Smooth muscle cell of the brain vasculature (primary cell): ENCODE results near the gene INO80E.
"Not testable (repeated sequence)": the region's sequence is repeated elsewhere in the genome, so short reads cannot be mapped to it uniquely, and the experiment has no call there.

ENCODE experiments used
- DNase-seq: peaks from one replicate; pipeline ENCODE4 v3.0.0-alpha.2; 2012; ENCODE audit warnings: low read depth, low spot score

The INO80E gene, protein sequence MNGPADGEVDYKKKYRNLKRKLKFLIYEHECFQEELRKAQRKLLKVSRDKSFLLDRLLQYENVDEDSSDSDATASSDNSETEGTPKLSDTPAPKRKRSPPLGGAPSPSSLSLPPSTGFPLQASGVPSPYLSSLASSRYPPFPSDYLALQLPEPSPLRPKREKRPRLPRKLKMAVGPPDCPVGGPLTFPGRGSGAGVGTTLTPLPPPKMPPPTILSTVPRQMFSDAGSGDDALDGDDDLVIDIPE

GRCh38 chr16:29995911-29996765 is at the start of gene INO80E:
INO80E (plus strand) TSS chr16:29996241; CDS start chr16:29996311, 70 bp downstream.
- DNase-seq: peak; percentile 77

GRCh38 chr16:29947897-29948296 is 48.1 kb upstream of the INO80E start:
- DNase-seq: no peak

DNA sequence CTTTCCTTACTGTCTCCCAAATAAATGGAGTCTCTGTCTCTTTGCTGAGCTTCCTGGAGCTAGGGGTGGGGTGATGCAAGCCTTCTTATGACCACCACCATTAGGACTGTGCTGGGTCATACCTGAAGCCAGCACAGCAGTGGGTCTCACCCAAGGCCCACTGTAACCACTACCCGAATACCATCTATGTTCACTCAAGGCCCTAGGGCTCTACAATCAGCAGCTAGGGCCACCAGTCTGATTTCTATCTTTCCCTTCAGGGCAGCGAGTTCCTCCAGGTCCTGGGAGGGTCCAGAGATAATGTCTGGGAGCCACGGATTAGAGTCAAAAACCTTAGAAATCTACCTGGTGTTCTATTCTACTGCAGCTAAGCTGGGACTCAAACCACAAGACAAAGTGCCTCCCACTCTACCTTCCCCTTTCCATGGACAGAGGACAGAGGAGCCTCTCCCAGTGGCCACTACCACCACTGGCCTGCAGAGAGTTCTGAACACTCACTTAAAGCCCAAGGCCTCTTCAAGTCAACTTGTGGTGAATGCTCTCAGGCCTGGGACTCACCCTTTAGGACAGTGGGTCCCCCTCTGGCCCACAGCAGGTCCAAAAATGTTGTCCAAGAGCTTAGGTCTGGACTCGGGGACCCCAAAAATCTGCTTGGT is 45.1 kb upstream of the INO80E start:
- no peak for DNase-seq

GRCh38 chr16:29951625-29952365 is 44.2 kb upstream of the INO80E start:
- no peak for DNase-seq

DNA sequence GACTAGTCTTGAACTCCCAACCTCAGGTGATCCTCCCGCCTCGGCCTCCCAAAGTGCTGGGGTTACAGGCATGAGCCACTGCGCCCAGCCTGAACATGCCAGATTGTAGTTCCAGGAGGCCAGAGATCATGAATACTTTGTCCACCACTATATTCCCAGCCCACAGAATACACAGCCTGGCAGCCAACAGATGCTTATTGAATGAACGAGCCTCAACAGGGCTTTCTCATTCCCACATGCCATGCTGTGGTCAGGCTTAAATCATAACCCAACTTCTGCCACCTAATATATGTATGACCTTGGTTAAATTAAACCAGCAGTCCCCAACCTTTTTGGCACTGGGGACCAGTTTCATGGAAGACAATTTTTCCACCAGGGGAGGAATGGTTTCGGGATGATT is 37.3 kb upstream of the INO80E start:
- DNase-seq: no peak

DNA sequence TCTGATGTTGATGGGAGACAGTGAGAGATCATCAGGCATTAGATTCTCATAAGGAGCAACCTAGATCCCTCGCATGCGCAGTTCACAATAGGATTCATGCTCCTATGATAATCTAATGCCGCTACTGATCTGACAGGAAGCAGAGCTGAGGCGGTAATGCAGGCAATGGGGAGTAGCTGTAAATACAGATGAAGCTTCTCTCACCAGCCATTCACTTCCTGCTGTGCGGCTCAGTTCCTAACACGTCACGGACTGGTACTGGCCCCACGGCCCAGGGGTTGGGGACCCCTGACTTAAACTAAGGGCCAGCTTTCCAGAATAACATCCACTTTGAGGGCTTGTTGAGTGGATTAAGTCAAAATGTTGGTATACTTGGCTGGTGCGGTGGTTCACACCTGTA is 36.7 kb upstream of the INO80E start:
- no peak for DNase-seq

GRCh38 chr16:29959821-29960220 is 36.2 kb upstream of the INO80E start:
- DNase-seq: not testable (repeated sequence)

DNA sequence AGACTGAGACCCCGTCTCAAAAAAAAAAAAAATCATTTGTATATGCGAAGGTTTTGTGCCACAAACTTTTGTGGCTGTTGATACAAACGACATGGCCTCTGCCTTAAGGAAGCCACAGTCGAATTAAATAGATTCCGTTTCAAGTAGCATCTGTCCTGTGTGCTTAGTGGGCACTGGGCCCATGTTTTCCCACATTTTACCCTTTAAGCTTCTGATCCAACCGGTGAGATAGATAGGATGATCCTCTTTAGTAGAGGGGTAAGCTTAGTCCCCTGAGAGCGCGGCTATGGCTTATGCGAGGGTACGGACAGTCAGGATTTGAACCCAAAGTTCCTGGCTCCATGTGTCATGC is 34.9 kb upstream of the INO80E start:
- no peak for DNase-seq

DNA sequence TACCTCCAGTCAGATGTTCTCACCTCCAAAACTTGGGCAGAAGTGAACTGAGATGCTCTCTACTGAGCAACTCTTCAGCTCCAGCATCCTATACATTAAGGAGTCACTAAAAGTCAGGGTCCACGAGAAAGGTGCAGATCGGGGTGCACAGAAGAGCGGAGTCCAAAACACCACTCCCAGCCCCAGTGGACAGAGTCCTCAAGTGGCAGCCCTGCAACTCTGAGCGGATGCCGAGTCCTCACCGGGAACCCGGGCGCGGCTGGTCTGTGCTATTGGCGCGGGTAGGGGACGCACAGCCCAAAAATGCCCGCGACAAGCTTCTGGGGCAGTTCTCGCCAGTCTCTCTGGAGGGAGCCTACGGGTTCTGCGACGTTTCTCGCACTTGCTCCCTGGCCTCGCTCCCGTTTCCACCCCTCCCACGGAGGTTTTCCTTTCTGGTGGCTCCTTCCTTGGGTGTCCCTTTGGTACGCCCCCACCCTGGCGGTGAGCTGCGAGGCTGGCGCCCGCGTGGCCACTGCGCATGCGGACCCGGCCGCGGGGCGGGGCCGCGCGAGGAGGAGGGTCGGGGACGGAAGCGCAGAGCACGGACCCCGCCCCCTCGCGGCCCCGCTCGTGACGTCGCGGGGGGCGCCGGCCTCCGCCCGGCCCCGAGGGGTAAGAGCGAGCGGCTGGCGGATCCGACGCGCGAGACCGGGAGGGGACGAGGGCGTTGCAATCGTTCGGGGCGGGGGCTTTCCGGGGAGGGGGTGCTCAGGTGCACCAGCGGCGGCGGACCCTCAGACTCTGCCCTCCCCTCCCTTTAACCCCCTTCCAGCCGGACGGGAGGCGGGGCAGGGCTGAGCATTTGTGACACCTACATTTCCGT is 34.3 kb upstream of the INO80E start, which contains the start of gene TMEM219:
Gene TMEM219 (plus strand): TSS at position 601 of the 865 bp plus-strand sequence. CDS start 1,065 bp downstream, outside the sequence.
- peak; percentile 66 for DNase-seq

DNA sequence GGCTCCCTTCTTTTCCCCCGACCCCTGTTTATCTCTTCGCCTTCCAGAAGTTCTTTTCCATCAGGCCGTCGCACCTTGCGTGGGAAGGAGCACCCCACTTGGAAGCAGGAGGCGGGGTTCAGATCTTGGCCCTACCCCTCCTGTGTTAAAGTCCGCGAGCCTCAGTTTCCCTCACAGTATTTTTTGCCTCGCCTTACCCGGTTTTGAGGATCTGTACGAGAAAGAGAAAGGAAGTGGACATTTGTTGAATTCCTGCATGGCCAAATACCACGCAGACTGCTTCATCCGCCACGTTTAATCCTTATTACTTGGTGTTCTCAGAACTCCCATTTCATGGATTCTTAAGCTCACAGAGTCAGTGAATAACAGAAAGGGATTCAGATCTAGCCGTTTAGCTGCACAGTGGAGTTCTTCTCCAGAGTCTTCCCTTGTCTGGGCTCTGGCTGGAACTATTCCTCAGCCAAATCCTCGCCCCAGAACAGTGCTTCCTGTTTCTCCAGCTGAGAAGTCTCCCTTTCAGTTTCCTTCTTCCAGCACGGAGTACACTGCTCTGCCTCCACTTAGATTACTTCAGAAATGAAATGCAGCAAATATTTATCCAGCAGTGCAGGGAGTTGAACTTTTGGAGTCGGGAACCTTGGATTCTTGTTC is 33.6 kb upstream of the INO80E start:
- DNase-seq: no peak

- DNase-seq: no peak
Observed at GRCh38 chr16:29963021-29963743, 32.9 kb upstream of the INO80E start.

- no peak for DNase-seq
Observed at GRCh38 chr16:29968205-29968604, 27.8 kb upstream of the INO80E start.

DNA sequence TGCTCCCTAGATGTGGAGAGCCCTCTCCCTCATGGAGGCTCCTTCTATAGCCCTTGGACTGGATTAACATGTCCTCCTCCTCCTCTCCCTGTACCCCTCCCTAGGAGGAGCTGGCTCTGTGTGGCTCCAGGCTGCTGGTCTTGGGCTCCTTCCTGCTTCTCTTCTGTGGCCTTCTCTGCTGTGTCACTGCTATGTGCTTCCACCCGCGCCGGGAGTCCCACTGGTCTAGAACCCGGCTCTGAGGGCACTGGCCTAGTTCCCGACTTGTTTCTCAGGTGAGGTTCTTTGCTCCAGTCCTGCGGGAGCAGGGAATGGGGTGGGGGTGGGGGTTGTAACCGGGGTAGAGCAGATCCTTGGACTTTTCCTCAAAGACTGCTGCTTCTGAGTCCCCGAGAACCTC is 24.7 kb upstream of the INO80E start:
- no peak for DNase-seq

DNA sequence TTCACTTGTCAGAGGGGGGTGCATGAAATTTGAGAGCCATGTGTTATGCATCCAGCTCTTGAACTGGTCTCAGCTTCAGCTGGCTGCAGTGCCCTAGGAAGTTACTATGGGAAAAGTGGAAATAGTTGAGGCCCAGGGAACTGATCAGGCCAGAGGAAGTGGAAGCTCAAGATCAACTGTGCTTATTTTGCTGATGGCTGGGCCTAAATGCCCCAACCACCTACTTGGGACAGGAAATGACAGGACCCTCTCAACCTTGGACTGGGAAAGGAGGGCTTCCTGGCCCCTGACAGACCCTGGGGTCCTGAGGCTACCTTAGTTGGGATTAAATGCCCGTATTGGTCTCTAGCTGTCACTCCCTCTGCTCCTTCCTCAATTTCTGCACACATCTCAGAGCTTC is 23.5 kb upstream of the INO80E start:
- DNase-seq: no peak

DNA sequence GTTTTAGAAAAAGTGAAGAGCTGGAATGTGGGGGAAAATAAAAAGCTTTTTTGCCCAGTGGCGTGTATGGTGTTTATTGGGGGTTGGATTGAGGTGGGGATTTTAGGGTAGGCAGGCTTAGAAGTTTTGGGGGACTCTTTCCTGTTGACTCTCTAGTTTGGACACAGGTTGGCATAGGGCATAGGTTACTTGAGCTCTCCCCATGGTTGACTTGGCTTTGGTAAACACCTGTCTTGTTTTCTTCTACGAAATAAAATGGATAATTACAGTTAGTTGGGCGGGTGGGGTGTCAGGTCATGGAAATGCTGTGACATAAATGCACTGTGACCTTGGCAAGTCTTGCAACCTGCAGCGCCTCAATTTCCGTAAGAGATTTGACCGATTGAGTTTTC is 23.1 kb upstream of the INO80E start:
- no peak for DNase-seq

GRCh38 chr16:29973384-29974246 is 22.4 kb upstream of the INO80E start, which contains the start of gene TAOK2:
TAOK2 (plus strand) TSS chr16:29973868; CDS start chr16:29977773, 3,905 bp downstream.
- DNase-seq: peak; percentile 100

DNA sequence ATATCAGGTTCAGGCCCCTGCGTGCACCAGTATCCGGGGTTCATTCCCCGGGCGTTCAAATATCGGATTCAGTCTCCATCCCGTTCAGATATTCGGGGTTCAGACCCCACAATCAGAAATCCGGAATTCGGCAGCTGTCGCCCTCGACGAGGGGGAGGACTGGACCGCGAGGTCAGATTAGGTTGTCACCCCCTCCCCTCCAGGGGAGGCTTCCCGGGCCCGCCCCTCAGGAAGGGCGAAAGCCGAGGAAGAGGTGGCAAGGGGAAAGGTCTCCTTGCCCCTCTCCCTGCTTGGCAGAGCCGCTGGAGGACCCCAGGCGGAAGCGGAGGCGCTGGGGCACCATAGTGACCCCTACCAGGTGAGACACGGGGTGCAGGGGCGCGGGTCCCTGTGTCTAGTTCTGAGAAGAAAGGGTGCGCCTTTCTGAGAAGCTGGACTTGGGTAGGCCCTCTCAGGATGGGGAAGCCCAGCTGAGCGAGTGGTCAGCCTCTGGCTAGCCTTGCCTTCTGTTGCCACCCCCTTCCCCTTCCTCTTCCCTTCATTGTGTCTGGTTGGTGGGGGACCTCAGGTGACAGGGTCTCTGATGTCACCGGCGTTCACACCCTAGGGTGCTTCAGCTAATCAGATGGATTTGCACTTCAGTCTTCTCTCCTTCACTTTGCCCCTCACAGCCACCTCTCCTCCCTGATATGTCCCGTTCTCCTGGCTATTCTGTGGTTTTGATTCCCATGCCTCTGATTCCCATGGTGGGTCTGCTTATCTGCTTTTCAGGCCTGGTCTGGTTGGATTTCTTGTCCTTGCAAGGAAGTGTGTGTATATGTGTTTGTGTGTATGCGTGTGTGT is 21.5 kb upstream of the INO80E start:
- DNase-seq: no peak

DNA sequence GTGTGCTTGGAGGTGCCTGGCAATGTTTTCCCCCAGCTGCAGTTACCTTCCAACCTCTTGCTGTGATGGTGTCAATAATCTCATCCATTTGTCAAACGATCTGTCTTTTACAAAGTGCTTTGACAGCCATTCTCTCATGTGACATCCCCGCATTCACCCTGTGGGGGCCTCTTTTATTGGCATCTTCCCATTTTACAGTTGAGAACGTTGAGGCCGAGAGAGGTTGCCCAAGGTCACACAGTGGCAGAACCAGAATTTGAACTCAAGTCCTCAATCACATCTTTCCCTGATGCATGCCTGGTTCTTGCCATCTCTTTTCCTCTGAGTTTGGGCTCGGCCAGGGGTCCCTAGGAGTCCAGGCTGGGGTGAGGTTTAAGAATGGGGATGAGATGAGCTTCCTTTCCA is 20.9 kb upstream of the INO80E start:
- no peak for DNase-seq
